Fibroblast of skin of back (primary cell): ENCODE results near the gene WNT8B.

Experiments
- DNase-seq: peaks from one replicate; pipeline ENCODE4 v3.0.0-alpha.2; 2013

WNT8B gene

DNA sequence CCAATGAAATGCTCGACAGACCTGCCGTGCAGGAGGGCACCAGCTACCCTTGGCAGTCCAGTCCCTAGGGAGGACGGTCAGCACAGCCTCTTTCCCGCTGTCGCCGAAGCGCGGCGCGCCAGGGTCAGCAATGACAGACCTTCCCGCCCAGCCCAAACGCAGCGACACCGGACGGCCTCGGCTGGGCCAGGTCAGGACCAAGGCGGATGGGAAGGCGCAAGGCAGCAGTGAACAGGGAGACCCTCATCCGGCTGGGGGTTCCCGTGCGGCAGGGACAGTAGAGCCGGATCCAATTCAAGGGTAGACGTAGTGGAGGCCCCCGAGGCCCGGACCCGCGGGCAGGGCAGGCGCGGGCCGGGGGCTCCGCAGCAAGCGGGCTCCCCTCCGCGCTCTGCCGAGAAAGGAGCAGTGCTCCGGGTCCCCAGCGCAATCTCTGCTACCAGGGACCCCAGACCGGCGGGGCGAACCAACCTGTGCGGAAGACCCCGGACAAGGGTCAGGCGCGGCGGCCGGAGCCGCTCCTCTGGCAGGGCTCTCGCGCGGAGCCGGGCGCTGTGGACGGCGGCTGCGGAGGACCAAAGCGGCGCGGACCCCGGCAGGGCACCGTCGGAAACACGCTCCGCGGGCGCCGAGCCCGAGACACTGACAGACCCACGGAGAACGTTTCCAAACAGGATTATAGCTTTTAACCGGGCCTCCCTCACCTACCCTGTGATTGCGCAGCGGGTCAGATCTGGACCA lies 56.7 kb downstream of the WNT8B start, which contains the start of gene SEC31B:
SEC31B (minus strand) TSS at position 551 of the 741 bp plus-strand sequence. CDS start 2,909 bp downstream, outside the sequence.
- DNase-seq: peak; percentile 21

DNA sequence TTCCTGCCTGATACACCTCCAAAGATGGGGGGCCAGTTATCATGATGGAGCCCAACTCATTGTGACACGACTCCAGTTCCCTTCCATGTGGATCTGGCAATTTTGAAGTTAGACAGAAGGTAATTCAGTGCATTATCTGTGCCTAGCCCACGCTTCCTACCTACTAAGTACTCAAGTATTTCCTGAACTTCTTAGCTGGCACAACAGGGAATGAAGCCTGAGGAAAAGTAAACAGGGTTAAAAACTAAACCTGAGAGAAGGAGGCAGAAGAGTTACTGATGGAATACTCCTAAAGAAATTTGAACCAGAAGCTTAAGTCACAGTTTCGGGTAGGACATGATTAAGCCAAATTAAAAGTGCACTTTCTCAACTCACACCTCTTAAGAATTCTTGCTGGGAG lies 58.0 kb downstream of the WNT8B start:
- peak; percentile 46 for DNase-seq

GRCh38 chr10:100522107-100522801 lies 59.4 kb downstream of the WNT8B start:
- no peak for DNase-seq

DNA sequence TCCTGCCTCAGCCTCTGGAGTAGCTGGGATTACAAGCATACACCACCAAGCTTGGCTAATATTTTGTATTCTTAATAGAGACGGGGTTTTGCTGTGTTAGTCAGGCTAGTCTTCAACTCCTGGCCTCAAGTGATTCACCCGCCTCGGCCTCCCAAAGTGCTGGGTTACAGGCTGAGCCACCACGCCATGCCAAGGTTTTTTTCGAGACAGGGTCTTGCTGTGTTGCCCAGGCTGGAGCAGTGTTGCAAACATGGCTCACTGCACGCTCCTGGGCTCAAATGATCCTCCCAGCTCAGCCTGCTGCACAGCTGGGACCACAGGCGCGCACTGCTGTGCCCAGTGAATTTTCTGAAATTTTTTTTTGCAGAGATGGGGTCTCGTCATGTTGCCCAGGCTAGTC lies 60.1 kb downstream of the WNT8B start:
- no peak for DNase-seq

DNA sequence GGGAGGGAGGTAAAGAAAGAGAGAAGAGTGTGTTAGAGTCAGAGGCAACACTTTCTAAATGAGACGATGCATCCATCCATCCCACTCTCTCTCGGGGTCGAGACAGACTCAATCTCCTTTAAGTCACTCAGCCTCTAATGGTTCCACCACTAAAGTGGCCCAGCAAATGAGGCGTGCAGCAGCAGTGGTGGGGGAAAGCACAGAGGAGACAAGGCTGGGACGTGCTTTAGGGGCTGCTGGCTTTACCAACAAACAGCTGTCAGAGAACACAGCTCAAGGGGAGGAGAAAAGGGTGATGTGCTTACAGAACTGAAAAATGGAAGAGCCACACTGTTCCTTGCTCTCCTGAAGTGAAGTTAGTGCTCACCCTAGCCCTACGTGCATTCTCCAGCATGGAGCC lies 61.4 kb downstream of the WNT8B start:
- no peak for DNase-seq

GRCh38 chr10:100524638-100525037 lies 61.8 kb downstream of the WNT8B start:
- DNase-seq: no peak

GRCh38 chr10:100528123-100528886 lies 65.5 kb downstream of the WNT8B start:
- DNase-seq: no peak

GRCh38 chr10:100528921-100529474 lies 66.2 kb downstream of the WNT8B start:
- no peak for DNase-seq

DNA sequence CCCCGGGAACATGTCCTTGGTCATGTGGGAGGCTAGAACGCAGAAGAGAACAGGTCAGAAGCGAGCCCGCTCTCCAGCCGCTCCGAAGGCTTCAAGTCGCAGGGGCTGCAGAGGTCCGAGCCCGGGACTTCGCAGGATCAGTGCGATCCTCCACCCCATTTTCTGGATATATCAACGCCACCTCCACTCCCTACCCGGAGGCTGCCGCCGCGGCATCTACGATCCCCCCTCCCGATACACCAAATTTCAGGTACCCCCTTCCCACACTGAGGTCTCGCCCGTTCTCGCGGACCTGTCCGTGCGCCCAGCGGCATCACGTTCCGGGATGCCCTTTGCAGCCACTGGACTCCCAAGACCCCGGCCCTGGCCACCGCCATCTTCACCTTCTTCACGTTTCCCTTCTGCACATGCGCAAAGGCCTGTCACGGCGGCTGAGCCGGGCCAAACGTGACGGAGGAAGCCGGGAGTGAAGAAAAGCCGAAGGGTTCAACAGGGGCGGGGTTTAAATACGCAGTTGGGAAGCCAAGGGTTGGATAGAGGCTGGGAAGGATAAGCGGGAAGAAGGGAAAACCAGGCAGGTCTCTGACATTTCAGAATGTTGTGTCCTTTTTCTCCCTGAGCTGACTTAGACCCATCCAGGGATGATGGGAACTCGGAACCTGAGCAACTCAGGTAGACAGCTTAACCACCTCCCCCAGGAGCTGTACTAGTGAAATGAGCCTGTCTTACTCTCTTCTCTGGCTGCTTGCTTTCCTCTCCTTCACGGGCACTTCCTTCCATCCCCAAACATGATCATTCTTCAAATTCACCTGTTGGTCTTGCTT lies 66.9 kb downstream of the WNT8B start, which contains the start of gene NDUFB8:
NDUFB8 (minus strand) TSS at position 397 of the 824 bp plus-strand sequence; CDS start at position 377, 20 bp downstream.
- DNase-seq: peak; percentile 85

- no peak for DNase-seq
Measured at GRCh38 chr10:100531761-100532160, 69.0 kb downstream of the WNT8B start.
